Progenitor cell of endocrine pancreas (in vitro differentiated cells): Measurements from ENCODE around the gene CTU2. TPM values are rescaled to one million over a fixed set of nuclear protein-coding genes. Genes with fewer than 3 reads are reported as not detected.

ENCODE experiments used
- DNase-seq: peaks from one replicate; pipeline ENCODE4 v3.0.0; 2021; ENCODE audit warnings: low spot score; ENCODE audit not compliant: unreplicated experiment
- H3K27ac Mint-ChIP-seq: 2 replicates; pipeline ENCODE4 v1.8.0; 2021; ENCODE audit warnings: mild to moderate bottlenecking, moderate library complexity, mixed read lengths
- H3K27me3 Mint-ChIP-seq: 2 replicates; pipeline ENCODE4 v1.8.0; 2021; ENCODE audit warnings: mixed read lengths
- H3K36me3 Mint-ChIP-seq: 2 replicates; pipeline ENCODE4 v1.8.0; 2022; ENCODE audit warnings: mixed read lengths; ENCODE audit not compliant: insufficient read depth
- H3K4me1 Mint-ChIP-seq: 2 replicates; pipeline ENCODE4 v1.8.0; 2021; ENCODE audit warnings: low read depth, mixed read lengths
- H3K4me3 Mint-ChIP-seq: 2 replicates; pipeline ENCODE4 v1.8.0; 2021; ENCODE audit warnings: low read depth, mild to moderate bottlenecking, moderate library complexity, mixed read lengths
- H3K9me3 Mint-ChIP-seq: 2 replicates; pipeline ENCODE4 v1.8.0; 2021; ENCODE audit warnings: low read depth, mixed read lengths
- CTCF ChIP-seq: fragments of 200-600 bp; sonication (generic); IDR thresholded peaks from one replicate; pipeline ENCODE4 v1.5.0; 2021; ENCODE audit warnings: antibody characterized with exemption, mild to moderate bottlenecking; ENCODE audit not compliant: unreplicated experiment
- total RNA-seq: library from RNA; stranded (reverse); gene quantifications from 2 replicates; pipeline ENCODE4 v1.2.1, GENCODE V29; 2021

The CTU2 gene
- total RNA-seq, 1 donor from 2014 or later = 17.2 TPM

GRCh38 chr16:88715312-88716190 lies 9.2 kb downstream of the CTU2 start:
- Mint-ChIP-seq H3K27ac (no peak overlapping the region), H3K4me1 (no peaks in the 10 kb centered on the region), H3K27me3 (no peaks in the 10 kb centered on the region), H3K9me3 (no peaks in the 10 kb centered on the region), H3K36me3 (peaks cover 2% of the 10 kb centered on the region), H3K4me3 (no peak overlapping the region)
- no peak for DNase-seq
- no peak for TF ChIP-seq CTCF

GRCh38 chr16:88716201-88716600 lies 9.9 kb downstream of the CTU2 start:
- H3K4me3 Mint-ChIP-seq = no peak overlapping the region
- no peaks in the 10 kb centered on the region for H3K9me3 Mint-ChIP-seq
- no peaks in the 10 kb centered on the region for H3K4me1 Mint-ChIP-seq
- H3K27me3 Mint-ChIP-seq = no peaks in the 10 kb centered on the region
- H3K36me3 Mint-ChIP-seq = peaks cover 3% of the 10 kb centered on the region
- H3K27ac Mint-ChIP-seq = no peak overlapping the region
- TF ChIP-seq CTCF = no peak
- DNase-seq = no peak

GRCh38 chr16:88716601-88717001 lies 10.3 kb downstream of the CTU2 start:
- Mint-ChIP-seq H3K9me3 (no peaks in the 10 kb centered on the region), H3K36me3 (peaks cover 3% of the 10 kb centered on the region), H3K4me1 (no peaks in the 10 kb centered on the region), H3K4me3 (no peak overlapping the region), H3K27me3 (no peaks in the 10 kb centered on the region), H3K27ac (no peak overlapping the region)
- no peak for TF ChIP-seq CTCF
- no peak for DNase-seq

- Mint-ChIP-seq H3K4me3 (no peak overlapping the region), H3K4me1 (no peaks in the 10 kb centered on the region), H3K27ac (no peak overlapping the region), H3K27me3 (no peaks in the 10 kb centered on the region), H3K36me3 (peaks cover 3% of the 10 kb centered on the region), H3K9me3 (no peaks in the 10 kb centered on the region)
- no peak for DNase-seq
- TF ChIP-seq CTCF = no peak
Measured at GRCh38 chr16:88718178-88718577, 11.9 kb downstream of the CTU2 start.

- H3K9me3 Mint-ChIP-seq = no peaks in the 10 kb centered on the region
- no peak overlapping the region for H3K4me3 Mint-ChIP-seq
- no peak for TF ChIP-seq CTCF
- no peaks in the 10 kb centered on the region for H3K27me3 Mint-ChIP-seq
- H3K36me3 Mint-ChIP-seq = peaks cover 3% of the 10 kb centered on the region
- no peak overlapping the region for H3K27ac Mint-ChIP-seq
- H3K4me1 Mint-ChIP-seq = no peaks in the 10 kb centered on the region
- no peak for DNase-seq
Measured at GRCh38 chr16:88719267-88719932, 13.1 kb downstream of the CTU2 start.
